HEK293 (cell line): ENCODE measurements around the gene MAST2.

ENCODE experiments used
- CTCF ChIA-PET: fragments of 350-600 bp; formaldehyde crosslinking; extraction: SDS; loops from one replicate; lab custom pipeline; 2021; ENCODE audit warnings: antibody characterized with exemption; lab: Yijun Ruan, JAX
- POLR2A ChIA-PET: fragments of 300-600 bp; formaldehyde crosslinking; extraction: SDS; loops from one replicate; lab custom pipeline; 2020; ENCODE audit warnings: antibody characterized with exemption, inconsistent platforms; lab: Yijun Ruan, JAX
- H3K27ac ChIP-seq: fragments of 200-500 bp; sonication (Bioruptor generic); 2 replicates; pipeline ENCODE4 v1.5.1; 2014; ENCODE audit warnings: low read depth, low read length, control low read depth, inconsistent platforms; ENCODE audit errors: extremely low read depth
- H3K36me3 ChIP-seq, 2 experiments: fragments of 200-500 bp in 1 of 2; sonication (Bioruptor generic) in 1 of 2; 1 replicate in 1 of 2; 2 replicates in 1 of 2; pipeline ENCODE4 v1.5.1; 2014 to 2017; ENCODE audit warnings: inconsistent platforms in 2 of 2, low read length in 2 of 2; ENCODE audit not compliant: control insufficient read depth in 2 of 2, insufficient read depth in 1 of 2
- H3K4me1 ChIP-seq: fragments of 200-500 bp; sonication (Bioruptor generic); 2 replicates; pipeline ENCODE4 v1.5.1; 2014; ENCODE audit warnings: mild to moderate bottlenecking, low read length, inconsistent platforms; ENCODE audit not compliant: control insufficient read depth, insufficient read depth
- H3K4me3 ChIP-seq: 2 replicates; pipeline ENCODE4 v1.5.1; 2011; ENCODE audit warnings: low read depth, mild to moderate bottlenecking, control low read depth, low read length, moderate library complexity
- H3K9me3 ChIP-seq: fragments of 200-500 bp; sonication (Bioruptor generic); 2 replicates; pipeline ENCODE4 v1.5.1; 2014; ENCODE audit warnings: low read depth, low read length, inconsistent platforms; ENCODE audit not compliant: control insufficient read depth, insufficient read depth
- FEZF1 ChIP-seq: fragments of 450-650 bp; formaldehyde crosslinking; IDR thresholded peaks from 2 replicates; pipeline ENCODE4 v1.5.1; 2016; ENCODE audit warnings: missing biosample characterization, missing genetic modification characterization
- GLIS1 ChIP-seq: fragments of 450-650 bp; formaldehyde crosslinking; IDR thresholded peaks from 2 replicates; pipeline ENCODE4 v1.5.1; 2016; ENCODE audit warnings: missing biosample characterization, missing genetic modification characterization
- SETDB1 ChIP-seq: IDR thresholded peaks from one replicate; pipeline ENCODE4 v1.6.1; 2017; ENCODE audit warnings: mild to moderate bottlenecking, low read length, moderate library complexity, mixed read lengths; ENCODE audit not compliant: insufficient read length
- SP7 ChIP-seq: fragments of 450-650 bp; formaldehyde crosslinking; IDR thresholded peaks from 2 replicates; pipeline ENCODE4 v1.5.1; 2016; ENCODE audit warnings: missing biosample characterization, missing genetic modification characterization
- TRIM28 ChIP-seq: IDR thresholded peaks from 2 replicates; pipeline ENCODE4 v1.6.1; 2011; ENCODE audit warnings: low read length, control low read depth, borderline replicate concordance
- ZBTB21 ChIP-seq: fragments of 450-650 bp; formaldehyde crosslinking; IDR thresholded peaks from 2 replicates; pipeline ENCODE4 v1.5.1; 2017; ENCODE audit warnings: missing biosample characterization, missing genetic modification characterization
- ZBTB48 ChIP-seq: fragments of 450-650 bp; formaldehyde crosslinking; IDR thresholded peaks from 2 replicates; pipeline ENCODE4 v1.5.1; 2016; ENCODE audit warnings: missing biosample characterization, missing genetic modification characterization
- ZFHX2 ChIP-seq: fragments of 450-650 bp; formaldehyde crosslinking; conservative IDR thresholded peaks from 2 replicates; pipeline ENCODE4 v1.5.1; 2016; ENCODE audit warnings: missing biosample characterization, missing genetic modification characterization
- ZIC2 ChIP-seq: fragments of 450-650 bp; formaldehyde crosslinking; IDR thresholded peaks from 2 replicates; pipeline ENCODE4 v1.5.1; 2016; ENCODE audit warnings: missing biosample characterization, missing genetic modification characterization
- ZNF121 ChIP-seq: fragments of 450-650 bp; formaldehyde crosslinking; IDR thresholded peaks from 2 replicates; pipeline ENCODE4 v1.5.1; 2016; ENCODE audit warnings: missing biosample characterization, missing genetic modification characterization
- ZNF140 ChIP-seq: fragments of 450-650 bp; formaldehyde crosslinking; IDR thresholded peaks from 2 replicates; pipeline ENCODE4 v1.5.1; 2016; ENCODE audit warnings: missing biosample characterization, missing genetic modification characterization
- ZNF157 ChIP-seq: fragments of 450-650 bp; formaldehyde crosslinking; IDR thresholded peaks from 2 replicates; pipeline ENCODE4 v1.5.1; 2016; ENCODE audit warnings: missing biosample characterization, missing genetic modification characterization
- ZNF2 ChIP-seq: fragments of 450-650 bp; formaldehyde crosslinking; IDR thresholded peaks from 2 replicates; pipeline ENCODE4 v1.5.1; 2016; ENCODE audit warnings: missing biosample characterization, missing genetic modification characterization
- ZNF292 ChIP-seq: fragments of 450-650 bp; formaldehyde crosslinking; IDR thresholded peaks from 2 replicates; pipeline ENCODE4 v1.5.1; 2016; ENCODE audit warnings: low read depth, missing biosample characterization, missing genetic modification characterization, borderline replicate concordance
- ZNF37A ChIP-seq: fragments of 450-650 bp; IDR thresholded peaks from 2 replicates; pipeline ENCODE4 v1.5.1; 2018; ENCODE audit warnings: missing biosample characterization, missing genetic modification characterization
- ZNF488 ChIP-seq: fragments of 450-650 bp; formaldehyde crosslinking; IDR thresholded peaks from 2 replicates; pipeline ENCODE4 v1.5.1; 2016; ENCODE audit warnings: missing biosample characterization, missing genetic modification characterization
- ZNF549 ChIP-seq: fragments of 450-650 bp; IDR thresholded peaks from 2 replicates; pipeline ENCODE4 v1.5.1; 2018; ENCODE audit warnings: missing biosample characterization, missing genetic modification characterization, mild to moderate bottlenecking, inconsistent platforms, moderate library complexity
- ZNF600 ChIP-seq: fragments of 450-650 bp; formaldehyde crosslinking; IDR thresholded peaks from 2 replicates; pipeline ENCODE4 v1.5.1; 2016; ENCODE audit warnings: missing biosample characterization, missing genetic modification characterization
- ZNF747 ChIP-seq: fragments of 450-650 bp; formaldehyde crosslinking; IDR thresholded peaks from 2 replicates; pipeline ENCODE4 v1.5.1; 2016; ENCODE audit warnings: missing biosample characterization, missing genetic modification characterization
- ZNF792 ChIP-seq: fragments of 450-650 bp; formaldehyde crosslinking; IDR thresholded peaks from 2 replicates; pipeline ENCODE4 v1.5.1; 2016; ENCODE audit warnings: missing biosample characterization, missing genetic modification characterization
- ZNF843 ChIP-seq: fragments of 450-650 bp; formaldehyde crosslinking; IDR thresholded peaks from 2 replicates; pipeline ENCODE4 v1.5.1; 2016; ENCODE audit warnings: missing biosample characterization, missing genetic modification characterization
- TF ChIP-seq, protein P1 (sequence below): sonication (generic); formaldehyde crosslinking; IDR thresholded peaks from 2 replicates; pipeline ENCODE4 v1.8.1; 2022; ENCODE audit warnings: mild to moderate bottlenecking, moderate library complexity, missing genetic modification reagents
- TF ChIP-seq, protein P2 (sequence below): fragments of 450-650 bp; formaldehyde crosslinking; IDR thresholded peaks from 2 replicates; pipeline ENCODE4 v1.5.1; 2016; ENCODE audit warnings: missing biosample characterization, missing genetic modification characterization, borderline replicate concordance

MAST2 gene

GRCh38 chr1:45928486-45929205 lies 125.2 kb downstream of the MAST2 start:
- H3K36me3 ChIP-seq: no peaks in the 10 kb centered on the region
- ChIA-PET POLR2A (interaction anchor here (0.6 kb wide), 1 partner anchor 411 kb away, joined by 5 read pairs; no protein-coding TSS in a partner anchor), CTCF (interaction anchor here (0.7 kb wide), 2 partner anchors 213 to 489 kb away, joined by 3 to 5 read pairs; no protein-coding TSS in a partner anchor)
- H3K4me1 ChIP-seq: peaks cover 4% of the 10 kb centered on the region; the same call in 1 of the 2 replicates
- H3K27ac ChIP-seq: no peak overlapping the region
- no peak for TF ChIP-seq ZNF37A (tag by site-specific recombination)
- TF ChIP-seq ZNF121 (tag by site-specific recombination): peak; percentile 87
- no peak for TF ChIP-seq ZNF292
- 0 out of 2 replicates have a peak, but pooled peaks have one; percentile 5 for TF ChIP-seq ZFHX2
- TF ChIP-seq SETDB1: no peak
- no peak for TF ChIP-seq ZBTB21 (tag by site-specific recombination)
- TF ChIP-seq, protein P1, sequence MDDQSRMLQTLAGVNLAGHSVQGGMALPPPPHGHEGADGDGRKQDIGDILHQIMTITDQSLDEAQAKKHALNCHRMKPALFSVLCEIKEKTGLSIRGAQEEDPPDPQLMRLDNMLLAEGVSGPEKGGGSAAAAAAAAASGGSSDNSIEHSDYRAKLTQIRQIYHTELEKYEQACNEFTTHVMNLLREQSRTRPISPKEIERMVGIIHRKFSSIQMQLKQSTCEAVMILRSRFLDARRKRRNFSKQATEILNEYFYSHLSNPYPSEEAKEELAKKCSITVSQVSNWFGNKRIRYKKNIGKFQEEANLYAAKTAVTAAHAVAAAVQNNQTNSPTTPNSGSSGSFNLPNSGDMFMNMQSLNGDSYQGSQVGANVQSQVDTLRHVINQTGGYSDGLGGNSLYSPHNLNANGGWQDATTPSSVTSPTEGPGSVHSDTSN (CRISPR knock-in tag): no peak
- TF ChIP-seq ZNF2: no peak
- TF ChIP-seq ZNF140: no peak
- TF ChIP-seq ZNF488 (tag by site-specific recombination): no peak
- TF ChIP-seq ZNF747 (tag by site-specific recombination): no peak
- TF ChIP-seq, protein P2, sequence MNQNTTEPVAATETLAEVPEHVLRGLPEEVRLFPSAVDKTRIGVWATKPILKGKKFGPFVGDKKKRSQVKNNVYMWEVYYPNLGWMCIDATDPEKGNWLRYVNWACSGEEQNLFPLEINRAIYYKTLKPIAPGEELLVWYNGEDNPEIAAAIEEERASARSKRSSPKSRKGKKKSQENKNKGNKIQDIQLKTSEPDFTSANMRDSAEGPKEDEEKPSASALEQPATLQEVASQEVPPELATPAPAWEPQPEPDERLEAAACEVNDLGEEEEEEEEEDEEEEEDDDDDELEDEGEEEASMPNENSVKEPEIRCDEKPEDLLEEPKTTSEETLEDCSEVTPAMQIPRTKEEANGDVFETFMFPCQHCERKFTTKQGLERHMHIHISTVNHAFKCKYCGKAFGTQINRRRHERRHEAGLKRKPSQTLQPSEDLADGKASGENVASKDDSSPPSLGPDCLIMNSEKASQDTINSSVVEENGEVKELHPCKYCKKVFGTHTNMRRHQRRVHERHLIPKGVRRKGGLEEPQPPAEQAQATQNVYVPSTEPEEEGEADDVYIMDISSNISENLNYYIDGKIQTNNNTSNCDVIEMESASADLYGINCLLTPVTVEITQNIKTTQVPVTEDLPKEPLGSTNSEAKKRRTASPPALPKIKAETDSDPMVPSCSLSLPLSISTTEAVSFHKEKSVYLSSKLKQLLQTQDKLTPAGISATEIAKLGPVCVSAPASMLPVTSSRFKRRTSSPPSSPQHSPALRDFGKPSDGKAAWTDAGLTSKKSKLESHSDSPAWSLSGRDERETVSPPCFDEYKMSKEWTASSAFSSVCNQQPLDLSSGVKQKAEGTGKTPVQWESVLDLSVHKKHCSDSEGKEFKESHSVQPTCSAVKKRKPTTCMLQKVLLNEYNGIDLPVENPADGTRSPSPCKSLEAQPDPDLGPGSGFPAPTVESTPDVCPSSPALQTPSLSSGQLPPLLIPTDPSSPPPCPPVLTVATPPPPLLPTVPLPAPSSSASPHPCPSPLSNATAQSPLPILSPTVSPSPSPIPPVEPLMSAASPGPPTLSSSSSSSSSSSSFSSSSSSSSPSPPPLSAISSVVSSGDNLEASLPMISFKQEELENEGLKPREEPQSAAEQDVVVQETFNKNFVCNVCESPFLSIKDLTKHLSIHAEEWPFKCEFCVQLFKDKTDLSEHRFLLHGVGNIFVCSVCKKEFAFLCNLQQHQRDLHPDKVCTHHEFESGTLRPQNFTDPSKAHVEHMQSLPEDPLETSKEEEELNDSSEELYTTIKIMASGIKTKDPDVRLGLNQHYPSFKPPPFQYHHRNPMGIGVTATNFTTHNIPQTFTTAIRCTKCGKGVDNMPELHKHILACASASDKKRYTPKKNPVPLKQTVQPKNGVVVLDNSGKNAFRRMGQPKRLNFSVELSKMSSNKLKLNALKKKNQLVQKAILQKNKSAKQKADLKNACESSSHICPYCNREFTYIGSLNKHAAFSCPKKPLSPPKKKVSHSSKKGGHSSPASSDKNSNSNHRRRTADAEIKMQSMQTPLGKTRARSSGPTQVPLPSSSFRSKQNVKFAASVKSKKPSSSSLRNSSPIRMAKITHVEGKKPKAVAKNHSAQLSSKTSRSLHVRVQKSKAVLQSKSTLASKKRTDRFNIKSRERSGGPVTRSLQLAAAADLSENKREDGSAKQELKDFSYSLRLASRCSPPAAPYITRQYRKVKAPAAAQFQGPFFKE: no peak
- TF ChIP-seq ZNF843: no peak
- H3K9me3 ChIP-seq: no peaks in the 10 kb centered on the region
- no peak overlapping the region for H3K4me3 ChIP-seq

DNA sequence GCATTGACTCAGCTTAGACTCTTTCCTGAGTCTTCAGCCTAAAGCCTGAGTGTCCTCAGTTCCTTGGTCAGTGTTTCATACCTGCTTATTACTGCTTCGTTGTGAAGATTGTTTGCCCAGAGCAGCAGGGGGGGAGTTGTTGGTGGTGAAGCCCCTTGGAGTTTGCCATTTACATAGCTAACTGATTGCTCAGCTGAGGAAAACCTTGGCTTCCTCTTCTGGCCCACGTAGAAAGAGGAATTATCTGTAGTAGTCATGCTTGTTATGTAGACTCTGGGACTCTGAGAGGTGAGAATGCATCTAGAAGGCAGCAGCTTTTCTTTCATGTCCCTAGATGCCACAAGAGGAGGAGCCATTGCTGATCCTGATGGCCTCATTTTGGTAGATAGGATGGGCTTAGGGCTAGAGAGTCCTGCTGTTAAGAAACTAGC lies 125.9 kb downstream of the MAST2 start:
- TF ChIP-seq ZNF843 (no peak), ZNF792 (tag by site-specific recombination) (no peak), ZBTB21 (tag by site-specific recombination) (peak; percentile 46; the same call in 1 of the 2 replicates), ZNF157 (tag by site-specific recombination) (no peak), GLIS1 (tag by site-specific recombination) (peak; percentile 62; the same call in 1 of the 2 replicates), ZNF549 (tag by site-specific recombination) (peak; percentile 64), FEZF1 (tag by site-specific recombination) (peak; percentile 53; the same call in 1 of the 2 replicates), ZBTB48 (tag by site-specific recombination) (peak; percentile 19; the same call in 1 of the 2 replicates), ZIC2 (tag by site-specific recombination) (peak; percentile 74), ZNF600 (tag by site-specific recombination) (0 out of 2 replicates have a peak, but pooled peaks have one; percentile 9), SP7 (peak; percentile 92), TRIM28 (peak; percentile 36; the same call in 1 of the 2 replicates)
- Histone ChIP-seq H3K27ac (no peak overlapping the region), H3K4me1 (peaks cover 4% of the 10 kb centered on the region; the same call in 1 of the 2 replicates), H3K36me3 (no peaks in the 10 kb centered on the region), H3K4me3 (no peak overlapping the region), H3K9me3 (no peaks in the 10 kb centered on the region)
- ChIA-PET POLR2A (interaction anchor here (0.6 kb wide), 2 partner anchors 249 to 410 kb away, joined by 5 read pairs; no protein-coding TSS in a partner anchor), CTCF (interaction anchor here (0.7 kb wide), 3 partner anchors 214 to 588 kb away, joined by 3 to 5 read pairs (median 3); no protein-coding TSS in a partner anchor)
